HG02571 (cell line): ENCODE data around the gene DOK6.
A peak's percentile ranks its signal among the peaks of the same experiment; 100 is the strongest.

Source experiments
- ATAC-seq: cut with Tn5 transposase; IDR thresholded peaks from one replicate; pipeline ENCODE4 v1.9.1; 2021; ENCODE audit warnings: mild to moderate bottlenecking, moderate library complexity; ENCODE audit not compliant: unreplicated experiment

Gene DOK6

GRCh38 chr18:69895066-69896047, 494.7 kb downstream of the DOK6 start:
- no peak for ATAC-seq

- peak; percentile 38 for ATAC-seq
These were observed 496.9 kb downstream of the DOK6 start for GRCh38 chr18:69897397-69898108.

DNA sequence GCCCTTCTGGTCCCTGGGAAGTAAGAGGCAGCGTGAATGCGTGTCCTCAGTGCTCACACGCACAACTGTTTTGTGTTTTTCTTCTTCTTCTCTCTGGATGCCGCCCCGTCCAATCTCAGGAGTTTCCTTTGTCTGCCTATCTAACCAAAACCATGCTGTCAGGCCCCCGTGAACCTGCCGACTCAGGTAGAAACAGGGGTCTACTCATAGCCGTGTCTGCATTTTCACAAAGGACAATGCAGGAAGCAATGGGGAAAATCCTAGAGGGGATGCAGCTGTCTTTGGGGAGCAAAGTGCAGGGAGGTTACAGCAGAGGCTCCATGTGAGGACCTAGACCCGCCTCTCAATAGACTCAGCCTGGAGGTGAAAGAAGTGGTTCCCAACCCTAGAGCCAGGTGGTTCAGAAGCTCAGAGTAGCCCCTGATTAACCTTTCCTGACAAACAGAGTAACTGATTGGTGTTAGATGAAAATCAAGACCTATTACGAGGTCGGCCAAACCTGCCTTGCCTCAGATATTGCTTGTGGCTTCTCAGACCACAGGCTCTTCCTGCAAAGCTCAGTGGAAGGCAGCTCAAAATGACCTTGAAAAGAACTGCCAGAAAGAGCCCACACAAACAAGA, 497.7 kb downstream of the DOK6 start:
- ATAC-seq: peak; percentile 35
